ENCODE results near the gene TBC1D16. TPM values are rescaled to one million over a fixed set of nuclear protein-coding genes. Genes with fewer than 3 reads are reported as not detected.

The TBC1D16 gene
- total and polyA plus RNA-seq, 2 experiments from 2014 or later = 24.5 to 38.1 TPM

- Histone ChIP-seq H3K4me3 (no peak overlapping the region), H3K9me3 (ENCODE audit: low read depth) (no peaks in the 10 kb centered on the region), H2AFZ (no peak overlapping the region), H3K27me3 (no peaks in the 10 kb centered on the region), H3K79me2 (peaks cover 54% of the 10 kb centered on the region), H4K20me1 (ENCODE audit: insufficient read depth, poor library complexity, severe bottlenecking) (no peaks in the 10 kb centered on the region), H3K36me3 (replicated peaks; ENCODE audit: insufficient read depth, low read depth) (no peaks in the 10 kb centered on the region), H3K4me2 (no peak overlapping the region), H3K27ac (peak overlapping the region; percentile 1), H3K9me2 (replicated peaks; ENCODE audit: insufficient read depth) (no peaks in the 10 kb centered on the region), H3K4me1 (ENCODE audit: insufficient read depth) (peaks cover 9% of the 10 kb centered on the region)
- WGBS (ENCODE audit: low lambda C conversion rate, missing lambda C conversion rate) = 97% methylated on average over 22 of the region's 23 CpGs
- TF ChIP-seq EZH2 (IDR thresholded peaks at IDR 0.05; ENCODE audit: borderline replicate concordance) (no peak), EZH2phosphoT487 (IDR thresholded peaks at IDR 0.05; ENCODE audit: low read depth, severe bottlenecking, unreplicated experiment) (no peak), CTCF (IDR thresholded peaks at IDR 0.05; ENCODE audit: poor library complexity) (no peak)
- DNase-seq (ENCODE audit: low spot score) = no peak
These were observed 55.2 kb downstream of the TBC1D16 start for GRCh38 chr17:79980246-79981043.

- WGBS (ENCODE audit: low lambda C conversion rate, missing lambda C conversion rate) = 96% methylated on average over 12 of the region's 12 CpGs
- no peak for TF ChIP-seq EZH2 (IDR thresholded peaks at IDR 0.05; ENCODE audit: borderline replicate concordance)
- TF ChIP-seq CTCF (IDR thresholded peaks at IDR 0.05; ENCODE audit: poor library complexity) = no peak
- TF ChIP-seq EZH2phosphoT487 (IDR thresholded peaks at IDR 0.05; ENCODE audit: low read depth, severe bottlenecking, unreplicated experiment) = no peak
- H3K4me2 ChIP-seq = no peak overlapping the region
- H3K9me3 ChIP-seq (ENCODE audit: low read depth) = no peaks in the 10 kb centered on the region
- H3K9me2 ChIP-seq (replicated peaks; ENCODE audit: insufficient read depth) = no peaks in the 10 kb centered on the region
- no peak overlapping the region for H3K27ac ChIP-seq
- DNase-seq (ENCODE audit: low spot score) = no peak
- H4K20me1 ChIP-seq (ENCODE audit: insufficient read depth, poor library complexity, severe bottlenecking) = no peaks in the 10 kb centered on the region
- no peak overlapping the region for H3K4me3 ChIP-seq
- H2AFZ ChIP-seq = no peak overlapping the region
- H3K36me3 ChIP-seq (replicated peaks; ENCODE audit: insufficient read depth, low read depth) = no peaks in the 10 kb centered on the region
- peaks cover 9% of the 10 kb centered on the region for H3K4me1 ChIP-seq (ENCODE audit: insufficient read depth)
- peaks cover 48% of the 10 kb centered on the region for H3K79me2 ChIP-seq
- no peaks in the 10 kb centered on the region for H3K27me3 ChIP-seq
These were observed 55.9 kb downstream of the TBC1D16 start for GRCh38 chr17:79979816-79980215.

DNA sequence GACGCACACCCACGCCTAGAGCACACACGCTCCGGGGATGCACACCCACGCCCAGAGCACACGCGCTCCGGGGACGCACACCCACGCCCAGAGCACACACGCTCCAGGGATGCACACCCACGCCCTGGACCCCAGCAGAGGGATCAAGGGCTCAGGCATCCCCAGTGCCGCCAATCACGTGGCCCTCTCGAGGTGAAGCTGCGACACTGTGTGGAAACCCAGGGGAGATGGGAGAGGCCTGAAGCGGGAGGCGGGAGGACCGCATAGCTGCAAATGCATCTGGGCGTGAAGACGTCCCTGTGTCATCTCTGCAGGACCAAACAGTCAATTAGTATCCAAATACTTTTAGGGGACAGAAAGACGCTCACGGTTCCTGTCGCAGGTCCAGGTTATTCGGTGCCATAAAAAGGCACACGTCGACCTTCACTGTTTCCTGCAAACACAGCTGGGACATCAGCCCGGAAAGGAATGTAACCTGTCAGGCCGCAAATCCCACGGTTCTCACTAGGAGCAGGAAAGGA, 56.4 kb downstream of the TBC1D16 start:
- Histone ChIP-seq H2AFZ (no peak overlapping the region), H3K9me3 (ENCODE audit: low read depth) (no peaks in the 10 kb centered on the region), H3K4me3 (no peak overlapping the region), H3K27me3 (no peaks in the 10 kb centered on the region), H3K36me3 (replicated peaks; ENCODE audit: insufficient read depth, low read depth) (no peaks in the 10 kb centered on the region), H3K4me2 (no peak overlapping the region), H3K9me2 (replicated peaks; ENCODE audit: insufficient read depth) (no peaks in the 10 kb centered on the region), H3K27ac (no peak overlapping the region), H3K79me2 (peaks cover 46% of the 10 kb centered on the region), H3K4me1 (ENCODE audit: insufficient read depth) (peaks cover 9% of the 10 kb centered on the region), H4K20me1 (ENCODE audit: insufficient read depth, poor library complexity, severe bottlenecking) (no peaks in the 10 kb centered on the region)
- 88% methylated on average over 30 of the region's 30 CpGs for WGBS (ENCODE audit: low lambda C conversion rate, missing lambda C conversion rate)
- no peak for TF ChIP-seq CTCF (IDR thresholded peaks at IDR 0.05; ENCODE audit: poor library complexity)
- TF ChIP-seq EZH2phosphoT487 (IDR thresholded peaks at IDR 0.05; ENCODE audit: low read depth, severe bottlenecking, unreplicated experiment) = no peak
- no peak for DNase-seq (ENCODE audit: low spot score)

Data from hepatocyte (in vitro differentiated cells).